ENCODE data around the gene OPA1.

The OPA1 gene

DNA sequence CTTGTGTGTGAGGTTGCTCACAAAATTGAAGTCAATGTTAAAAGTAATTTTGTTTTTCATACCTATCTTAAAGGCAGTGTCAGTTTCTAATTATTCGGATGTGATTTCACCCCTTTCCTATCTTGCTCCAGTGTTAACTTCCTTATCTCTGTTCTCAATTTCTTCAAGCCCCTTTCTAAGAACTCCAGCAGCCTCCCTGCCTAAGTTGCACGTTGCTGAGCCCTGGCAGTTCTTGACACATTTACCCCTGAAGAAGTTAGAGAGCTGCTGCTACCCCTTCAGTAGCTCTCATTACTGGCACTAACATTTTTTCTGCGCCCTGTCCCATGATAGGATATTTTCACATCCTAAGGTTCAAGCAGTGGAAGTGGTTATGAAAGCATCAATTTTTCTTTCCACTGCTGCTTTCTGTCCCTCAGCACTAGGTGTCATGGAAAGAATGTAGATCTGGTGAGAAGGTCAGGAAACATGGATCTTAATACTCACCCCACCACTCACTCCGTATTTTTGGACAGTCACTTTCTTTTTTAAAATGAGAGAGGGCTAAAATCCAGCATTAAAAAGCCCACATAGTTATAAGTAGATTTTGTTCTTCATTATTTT is 62.9 kb downstream of the OPA1 start:
- DNase-seq (ENCODE audit: low read depth): no peak
- H3K4me3 ChIP-seq (ENCODE audit: low read depth, low read length): no peak overlapping the region
- no peak for TF ChIP-seq CTCF (IDR thresholded peaks at IDR 0.05; ENCODE audit: insufficient read depth, low read depth, low read length, missing control alignments)

DNA sequence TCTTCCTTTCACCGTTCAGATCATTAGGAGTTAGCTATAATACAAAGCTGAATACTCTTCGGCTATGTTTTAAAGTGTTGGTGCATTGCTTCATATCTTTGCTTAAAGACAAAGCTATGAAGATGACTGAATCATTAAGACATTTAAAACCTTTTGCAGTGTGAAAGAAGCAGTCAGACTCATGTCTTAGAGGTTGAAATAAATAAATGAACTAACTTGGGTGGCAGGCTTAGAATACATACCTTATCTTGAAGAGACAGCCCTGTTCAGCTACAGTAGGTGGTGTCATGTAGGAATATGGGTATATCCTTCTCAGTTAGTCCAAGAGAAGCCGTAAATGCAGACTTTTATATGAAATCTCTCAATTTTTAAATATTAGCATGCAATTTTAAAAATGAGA is 63.4 kb downstream of the OPA1 start:
- no peak for DNase-seq (ENCODE audit: low read depth)
- no peak for TF ChIP-seq CTCF (IDR thresholded peaks at IDR 0.05; ENCODE audit: insufficient read depth, low read depth, low read length, missing control alignments)
- no peak overlapping the region for H3K4me3 ChIP-seq (ENCODE audit: low read depth, low read length)

DNA sequence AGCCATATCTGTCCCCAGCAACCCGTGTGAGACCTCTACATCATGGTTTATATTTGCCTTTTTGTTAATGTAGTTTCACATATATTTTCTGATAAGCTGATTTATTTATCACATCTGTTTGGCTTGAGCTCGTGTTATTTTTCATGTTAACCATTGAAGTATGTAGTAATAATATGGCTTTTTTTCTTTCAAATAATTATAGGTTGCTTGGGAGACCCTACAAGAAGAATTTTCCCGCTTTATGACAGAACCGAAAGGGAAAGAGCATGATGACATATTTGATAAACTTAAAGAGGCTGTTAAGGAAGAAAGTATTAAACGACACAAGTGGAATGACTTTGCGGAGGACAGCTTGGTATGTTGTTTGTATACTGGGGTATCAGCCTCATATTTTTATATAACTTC is 63.9 kb downstream of the OPA1 start:
- DNase-seq (ENCODE audit: low read depth): no peak
- H3K4me3 ChIP-seq (ENCODE audit: low read depth, low read length): no peak overlapping the region
- TF ChIP-seq CTCF (IDR thresholded peaks at IDR 0.05; ENCODE audit: insufficient read depth, low read depth, low read length, missing control alignments): no peak

GRCh38 chr3:193660171-193660570 is 67.2 kb downstream of the OPA1 start:
- TF ChIP-seq CTCF (IDR thresholded peaks at IDR 0.05; ENCODE audit: insufficient read depth, low read depth, low read length, missing control alignments): no peak
- H3K4me3 ChIP-seq (ENCODE audit: low read depth, low read length): no peak overlapping the region
- no peak for DNase-seq (ENCODE audit: low read depth)

DNA sequence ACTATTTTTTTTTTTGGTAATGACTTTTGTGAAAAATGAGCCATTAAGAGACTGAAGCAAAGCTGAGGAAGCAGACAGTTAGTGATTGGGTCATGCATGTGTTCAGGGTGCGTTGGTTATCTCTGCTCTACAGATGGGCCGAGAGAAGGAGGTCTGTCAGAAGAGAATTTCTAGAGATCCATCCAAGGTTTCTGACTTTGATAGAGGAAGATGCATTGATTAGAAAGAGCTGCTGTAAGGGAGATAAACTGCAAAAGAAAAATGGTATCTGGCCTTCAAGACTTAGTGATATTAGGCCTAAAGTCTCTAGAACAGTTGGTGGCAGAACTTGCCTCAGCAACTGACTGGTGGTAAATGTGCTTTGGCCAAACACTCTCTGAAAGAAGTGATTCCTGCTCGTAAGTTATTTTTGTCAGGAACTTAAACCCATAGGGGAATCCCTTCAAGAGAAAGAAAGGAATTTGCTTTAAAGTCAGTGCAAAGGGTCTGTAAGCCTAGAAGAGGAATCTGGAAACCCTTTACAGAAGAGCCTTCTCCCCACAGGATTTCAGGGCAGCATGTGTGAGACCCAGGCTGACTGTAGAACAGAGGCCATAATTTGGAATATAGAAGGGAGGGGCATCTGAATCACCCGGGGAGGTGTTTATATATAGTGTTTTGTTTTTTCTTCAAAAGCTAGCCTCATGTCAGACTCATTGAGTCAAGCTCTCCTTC is 67.8 kb downstream of the OPA1 start:
- no peak overlapping the region for H3K4me3 ChIP-seq (ENCODE audit: low read depth, low read length)
- no peak for DNase-seq (ENCODE audit: low read depth)

GRCh38 chr3:193662757-193663322 is 69.8 kb downstream of the OPA1 start:
- TF ChIP-seq CTCF (IDR thresholded peaks at IDR 0.05; ENCODE audit: insufficient read depth, low read depth, low read length, missing control alignments): no peak
- no peak overlapping the region for H3K4me3 ChIP-seq (ENCODE audit: low read depth, low read length)
- DNase-seq (ENCODE audit: low read depth): no peak

More for the DNA sequence above, 67.8 kb downstream of the OPA1 start:
- no peak for TF ChIP-seq CTCF (IDR thresholded peaks at IDR 0.05; ENCODE audit: insufficient read depth, low read depth, low read length, missing control alignments)

Data from GM12865 (cell line).